GM19099 (cell line): ENCODE data around the gene CCDC179.

Source experiments
- POLR2A ChIP-seq: IDR thresholded peaks from 3 replicates; pipeline ENCODE4 v1.6.1; 2011; ENCODE audit warnings: low read depth; ENCODE audit not compliant: insufficient read length; ENCODE audit errors: extremely low read depth

The CCDC179 gene

DNA sequence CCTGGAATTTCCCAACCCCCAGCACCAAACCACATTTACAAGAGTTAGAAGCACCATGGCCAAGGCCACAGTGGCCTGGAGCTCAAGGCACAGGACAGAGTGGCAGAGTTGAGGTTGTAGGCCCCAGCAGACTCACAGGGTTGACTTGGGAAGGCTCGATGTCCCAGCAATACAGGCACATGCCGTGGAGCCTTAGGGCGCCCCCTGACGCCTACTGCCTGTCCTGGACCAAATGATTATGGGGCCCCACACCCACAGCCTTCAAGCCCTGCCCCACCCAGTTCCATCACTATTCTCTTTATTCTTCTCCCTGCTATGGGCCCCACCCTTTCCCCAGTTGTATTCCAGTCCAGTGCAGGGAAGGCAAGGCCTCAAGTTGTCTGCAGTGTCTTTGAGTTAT, at the start of gene CCDC179:
TSS of gene CCDC179 (minus strand) at position 234 of the 400 bp plus-strand sequence. CDS start at position 181, 53 bp downstream.
- no peak for TF ChIP-seq POLR2A

DNA sequence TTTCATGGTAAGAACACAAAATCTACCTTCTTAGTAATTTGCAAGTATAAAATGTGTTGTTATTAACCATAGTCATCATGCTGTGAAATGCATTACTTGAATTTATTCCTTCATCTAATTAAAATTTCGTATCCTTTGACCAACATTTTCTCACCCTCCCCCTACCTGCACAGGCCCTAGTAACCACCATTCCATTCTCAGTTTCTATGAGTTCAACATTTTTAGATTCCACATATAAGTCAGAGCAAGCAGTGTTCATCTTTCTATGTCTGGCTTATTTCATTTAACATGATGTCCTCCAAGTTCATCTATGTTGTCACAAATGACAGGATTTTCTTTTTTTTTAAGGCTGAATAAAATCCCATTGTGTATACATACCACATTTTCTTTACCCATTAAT, 43.5 kb upstream of the CCDC179 start:
- no peak for TF ChIP-seq POLR2A

DNA sequence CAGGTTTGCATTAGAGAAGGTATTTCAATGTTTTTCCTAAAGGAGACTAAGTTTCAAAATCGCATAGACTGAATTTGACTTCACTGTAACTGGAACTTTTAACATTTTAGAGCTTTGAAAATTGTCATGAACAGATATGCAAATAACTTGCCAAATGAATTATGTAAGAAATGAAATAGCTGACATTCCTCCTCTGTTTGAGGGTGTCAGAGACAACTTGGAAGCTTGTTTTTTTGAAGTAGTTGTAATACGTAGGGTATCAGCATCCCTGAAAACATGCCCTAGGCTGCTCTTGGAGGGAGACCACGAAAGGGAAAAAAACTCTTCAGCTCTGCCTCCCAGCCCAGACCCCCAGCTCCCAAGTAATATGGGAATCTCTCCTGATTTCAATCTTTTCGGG, 41.3 kb upstream of the CCDC179 start:
- TF ChIP-seq POLR2A = no peak

DNA sequence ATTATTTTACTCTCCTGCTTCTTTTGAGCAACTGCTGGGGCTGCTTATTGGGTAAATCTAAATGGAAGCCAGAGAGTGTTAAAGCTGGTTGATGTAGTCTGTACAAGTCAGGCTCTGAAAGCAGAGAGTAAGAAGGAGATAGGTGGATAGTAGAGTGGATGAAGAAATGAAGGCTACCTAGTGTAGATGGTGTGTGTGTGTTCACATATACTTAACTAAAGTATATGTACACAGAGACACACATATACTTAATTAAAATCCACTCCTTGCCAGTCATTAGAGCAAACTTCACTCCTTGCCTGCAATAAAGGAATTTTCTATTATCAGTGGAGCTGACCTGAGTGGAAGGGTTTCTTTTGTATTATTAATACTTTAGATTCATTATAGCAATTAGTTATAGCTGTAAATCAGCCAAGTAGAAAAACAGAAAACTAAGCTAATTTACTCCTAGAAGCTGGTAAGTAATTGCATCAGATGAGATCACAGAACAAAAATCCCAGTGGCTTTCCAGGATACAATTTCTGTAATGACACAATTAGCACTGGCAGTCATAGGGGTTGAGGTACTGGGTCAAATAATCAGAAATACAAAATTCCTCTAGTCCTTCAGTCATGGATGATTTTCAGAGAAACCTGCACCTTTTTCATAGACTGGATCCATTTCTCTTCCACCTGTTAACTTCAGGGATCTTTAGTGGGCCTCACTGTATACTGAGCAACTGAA, 40.7 kb upstream of the CCDC179 start:
- no peak for TF ChIP-seq POLR2A

DNA sequence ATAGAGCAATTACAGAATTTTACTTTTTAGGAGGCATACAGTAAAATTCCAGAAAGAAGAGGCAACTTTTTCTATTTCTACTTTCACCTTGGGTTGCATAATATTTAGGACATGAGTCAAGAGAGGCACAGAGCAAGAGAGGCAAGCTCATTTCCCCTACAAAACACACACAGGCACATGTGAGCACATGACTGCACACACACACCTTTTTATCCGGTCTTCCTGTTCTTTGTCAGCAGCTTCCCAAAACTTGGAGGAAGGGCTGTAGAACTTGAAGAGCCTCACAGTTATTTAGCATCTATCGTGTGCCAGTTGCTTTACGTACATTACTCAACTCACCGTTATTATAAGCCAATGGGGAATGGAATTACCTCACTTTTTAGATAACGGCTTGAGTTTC, 37.8 kb upstream of the CCDC179 start:
- TF ChIP-seq POLR2A = no peak

DNA sequence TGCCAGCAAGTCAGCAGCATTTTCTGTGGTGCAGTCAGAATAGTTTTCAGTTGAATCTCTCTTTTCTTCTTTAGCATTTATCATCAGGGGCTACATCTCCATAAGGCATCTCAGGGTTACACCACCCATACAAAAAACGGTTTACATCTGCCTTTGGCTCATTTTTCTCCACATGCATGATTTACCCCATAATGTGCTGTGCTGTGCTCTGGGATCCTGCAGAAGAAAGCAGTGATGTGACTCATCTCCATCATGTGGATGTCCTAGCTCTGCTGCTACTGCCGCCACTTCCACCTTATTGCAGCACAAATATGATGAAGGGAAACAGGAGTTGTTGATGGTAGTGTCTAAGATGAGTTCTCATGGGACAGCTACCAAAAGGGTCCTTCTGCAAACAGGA, 30.0 kb upstream of the CCDC179 start:
- TF ChIP-seq POLR2A = no peak

DNA sequence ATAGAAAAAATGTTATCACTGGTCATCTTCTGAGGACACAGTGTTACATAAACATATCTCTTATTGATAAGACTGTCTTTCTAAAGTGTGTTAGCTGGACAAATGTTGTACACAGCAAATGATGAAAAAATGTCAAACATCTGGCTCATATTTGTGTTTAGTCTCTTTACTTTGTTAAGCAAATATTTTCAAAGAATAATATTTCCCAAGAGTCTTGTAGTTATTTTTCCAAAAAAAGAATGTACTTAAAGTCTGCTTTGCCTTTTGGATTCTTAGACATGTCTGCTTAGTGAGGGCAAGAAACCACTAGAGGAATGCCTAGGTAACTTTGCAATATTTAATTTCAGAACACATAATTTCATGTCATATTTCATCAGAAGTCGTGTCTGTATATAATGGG, 23.9 kb upstream of the CCDC179 start:
- TF ChIP-seq POLR2A = no peak

DNA sequence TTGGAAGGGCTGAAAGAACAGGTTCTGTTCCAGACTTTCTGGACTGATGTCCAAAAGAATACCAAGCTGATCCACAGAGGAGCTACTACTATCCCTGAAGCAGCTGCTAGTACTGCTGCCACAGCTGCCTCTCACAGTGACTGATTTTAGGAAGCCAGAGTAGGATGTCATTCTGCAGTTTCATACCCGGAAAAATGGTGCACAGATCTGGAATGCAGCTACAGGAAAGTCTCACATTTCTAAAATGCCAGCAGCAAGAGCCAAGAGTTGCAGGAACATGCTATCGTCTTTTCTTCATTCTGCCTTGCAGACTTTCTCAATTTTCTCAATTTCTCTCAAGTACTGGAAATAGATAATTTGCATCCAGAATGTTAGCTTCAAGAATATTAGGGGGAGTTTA, 19.4 kb upstream of the CCDC179 start:
- no peak for TF ChIP-seq POLR2A

DNA sequence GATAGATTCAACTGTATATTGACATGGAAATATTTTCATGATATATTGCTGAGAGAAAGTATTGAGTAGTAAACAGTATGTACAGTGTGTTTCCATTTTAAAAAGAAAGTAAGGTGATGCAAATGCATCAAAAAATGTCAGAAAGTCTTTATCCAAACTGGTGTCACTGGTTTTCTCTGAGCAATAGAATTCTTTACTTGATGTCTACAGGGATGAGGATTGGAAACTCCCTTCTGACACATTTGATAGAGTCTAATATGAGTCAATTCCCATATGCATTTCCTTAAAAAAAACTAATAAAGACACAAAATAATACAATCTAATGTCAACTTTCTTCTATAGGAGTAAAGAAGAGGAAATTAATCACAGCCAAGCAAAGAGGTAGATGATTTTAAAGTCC, 18.3 kb upstream of the CCDC179 start:
- no peak for TF ChIP-seq POLR2A

DNA sequence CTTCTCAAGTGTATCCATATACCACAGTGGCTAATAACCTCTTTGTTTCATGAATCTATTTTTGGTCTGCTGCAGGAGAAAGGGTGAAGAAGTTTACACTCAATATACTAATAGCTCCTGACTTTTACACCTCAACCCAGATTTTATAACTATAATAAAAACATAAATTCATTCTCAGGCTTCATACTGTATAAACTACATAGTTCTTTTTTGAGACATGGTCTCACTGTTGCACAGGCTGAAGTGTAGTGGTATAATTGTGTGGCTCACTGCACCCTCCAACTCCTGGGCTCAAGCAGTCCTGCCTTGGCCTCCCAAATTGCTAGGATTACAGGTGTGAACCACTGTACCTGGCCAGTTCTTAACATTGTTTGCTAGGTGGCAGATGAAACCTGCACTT, 17.8 kb upstream of the CCDC179 start:
- no peak for TF ChIP-seq POLR2A

DNA sequence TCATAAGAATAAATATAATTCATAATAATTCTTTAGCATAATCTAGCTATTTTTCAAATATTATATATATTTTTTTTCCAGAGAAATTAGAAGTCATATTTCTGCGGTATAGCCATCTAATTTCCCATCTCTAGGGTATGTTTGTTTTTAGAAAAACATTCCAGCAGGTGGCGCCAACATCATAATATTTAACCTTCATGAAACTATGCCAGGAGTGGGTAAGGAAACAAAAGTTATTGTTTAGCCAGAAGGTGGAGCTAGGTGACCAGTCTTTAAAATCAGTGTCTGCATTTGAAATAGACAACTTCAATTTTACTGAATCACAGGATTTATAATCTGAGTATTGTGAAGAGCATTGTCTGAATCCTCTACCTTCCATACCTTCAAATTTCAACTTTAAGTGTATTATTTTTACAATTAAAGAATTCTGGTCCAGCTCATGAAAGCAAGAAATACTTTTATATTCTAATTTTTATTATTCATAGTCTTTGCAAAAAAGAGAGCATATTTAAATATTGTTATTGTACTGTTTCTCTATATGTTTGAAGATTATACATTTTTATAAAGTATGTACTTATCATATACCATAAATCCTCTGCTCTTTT, 15.7 kb upstream of the CCDC179 start:
- no peak for TF ChIP-seq POLR2A

DNA sequence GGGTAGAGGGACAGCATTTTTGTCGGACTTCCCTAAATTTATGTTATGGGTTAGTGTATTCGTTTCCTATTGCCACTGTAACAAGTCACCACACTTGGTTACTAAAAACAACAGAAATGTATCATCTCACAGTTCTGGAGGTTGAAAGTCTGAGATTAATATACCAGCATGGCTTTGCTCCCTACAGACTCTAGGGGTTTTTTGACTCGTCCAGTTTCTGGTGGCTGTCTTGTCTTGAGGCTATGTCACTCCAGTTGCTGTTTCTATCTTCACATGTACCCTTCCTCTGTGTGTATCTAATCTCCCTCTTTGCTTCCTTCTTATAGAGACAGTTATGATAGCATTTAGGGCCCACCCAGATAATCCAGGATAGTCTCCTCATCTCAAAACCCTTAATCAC, 9.1 kb upstream of the CCDC179 start:
- no peak for TF ChIP-seq POLR2A

DNA sequence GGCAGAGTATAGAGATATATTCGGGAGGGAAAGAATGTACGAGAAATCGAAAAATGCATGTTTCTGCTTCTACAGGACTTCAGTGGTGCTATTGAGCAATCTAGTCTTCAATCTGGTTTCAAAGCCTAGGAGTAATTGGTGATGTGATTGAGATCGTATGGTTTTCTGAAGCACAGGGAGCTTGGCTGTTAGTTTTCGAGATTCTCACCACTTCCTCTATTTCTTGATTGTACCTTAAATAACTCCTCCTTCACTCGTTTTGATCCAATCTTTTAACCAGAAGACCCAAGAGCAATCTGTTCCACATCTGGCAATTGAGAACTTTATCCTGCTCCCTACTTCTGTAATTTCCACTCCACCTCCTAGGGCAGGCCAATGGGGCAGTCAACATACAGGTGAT, 518 bp downstream of the CCDC179 start:
- TF ChIP-seq POLR2A = no peak

DNA sequence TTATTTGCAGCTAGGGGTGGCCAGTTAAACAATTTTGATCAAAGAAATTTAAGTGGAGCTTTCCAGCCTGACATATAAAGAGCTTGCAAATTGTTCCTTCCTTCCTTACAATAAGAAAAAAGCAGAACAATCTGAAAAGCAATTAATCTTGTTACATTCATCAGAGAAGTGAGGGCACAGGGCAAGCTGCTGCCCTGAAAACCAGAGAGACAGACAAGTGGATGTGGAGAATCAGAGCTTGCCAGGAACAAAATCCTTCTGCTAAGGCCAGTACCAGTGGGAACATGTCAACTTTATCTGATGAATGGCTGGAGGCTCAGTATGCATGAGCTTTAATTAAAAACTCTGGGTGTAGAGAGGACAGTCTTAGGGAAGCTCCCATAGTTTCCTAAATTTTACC, 8.8 kb downstream of the CCDC179 start:
- no peak for TF ChIP-seq POLR2A

DNA sequence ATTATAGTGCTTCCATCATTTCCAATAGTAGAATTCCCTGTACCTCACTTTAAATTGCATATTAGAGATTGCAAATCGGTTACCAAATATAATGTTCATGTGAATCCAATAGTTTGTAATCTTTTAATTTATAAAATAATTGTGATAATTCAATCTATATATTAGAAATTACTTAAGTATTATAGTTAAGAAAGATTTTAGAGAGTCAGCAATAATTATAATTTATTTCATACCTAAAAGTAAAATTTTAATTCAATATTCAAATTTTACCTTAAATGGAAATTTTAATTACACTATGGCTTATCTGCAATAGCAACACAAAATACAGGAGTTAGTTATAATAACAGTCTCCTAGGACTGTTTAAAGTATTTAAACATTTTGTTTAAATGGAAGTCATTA, 13.5 kb downstream of the CCDC179 start:
- TF ChIP-seq POLR2A = no peak

DNA sequence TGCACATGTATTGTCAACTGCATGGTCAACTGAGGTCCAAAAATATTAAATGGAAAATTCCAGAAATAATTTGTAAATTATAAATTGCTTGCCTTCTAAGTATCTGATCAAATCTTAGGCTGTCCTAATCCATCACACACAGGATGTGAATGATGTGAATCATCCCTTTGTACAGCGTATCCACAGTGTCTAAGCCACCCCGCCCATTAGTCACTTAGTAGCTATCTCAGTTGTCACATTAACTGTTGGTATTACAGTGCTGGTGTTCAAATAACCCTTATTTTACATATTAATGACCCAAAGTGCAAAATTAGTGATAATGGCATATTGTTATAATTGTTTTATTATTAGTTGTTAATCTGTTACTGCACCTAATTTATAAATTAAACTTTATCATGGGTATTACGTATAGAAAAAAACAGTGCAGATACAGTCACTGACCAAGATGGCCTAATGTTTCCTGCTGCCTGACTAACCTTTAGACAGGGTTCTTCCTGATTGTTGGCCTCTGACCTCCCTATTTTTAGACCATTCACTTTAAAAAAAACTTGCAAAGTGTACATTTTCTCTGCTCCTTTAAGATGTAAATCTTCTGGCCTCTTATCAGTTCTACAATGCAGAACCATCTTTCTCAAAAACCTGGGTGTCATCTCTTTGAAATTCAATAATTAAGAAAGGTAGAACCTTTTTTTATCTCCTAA, 27.8 kb downstream of the CCDC179 start:
- no peak for TF ChIP-seq POLR2A
